NCI-H748 (cell line): Measurements from ENCODE around the gene ALOX12B.
A peak's percentile ranks its signal among the peaks of the same experiment; 100 is the strongest.
"Not testable (repeated sequence)": the region's sequence is repeated elsewhere in the genome, so short reads cannot be mapped to it uniquely, and the experiment has no call there.

ENCODE experiments used
- DNase-seq: peaks from one replicate; lab custom pipeline; 2025; ENCODE audit not compliant: unreplicated experiment; lab: John Stamatoyannopoulos, UW

Gene ALOX12B

GRCh38 chr17:8119581-8120519, 32.3 kb upstream of the ALOX12B start:
- peak; percentile 96 for DNase-seq

GRCh38 chr17:8118769-8119580, 31.5 kb upstream of the ALOX12B start:
- peak; percentile 96 for DNase-seq

GRCh38 chr17:8117980-8118768, 30.7 kb upstream of the ALOX12B start, which contains the start of gene ALOXE3:
TSS of gene ALOXE3 (minus strand) at chr17:8118514. CDS start at chr17:8117990, 524 bp downstream.
- DNase-seq: peak; percentile 73

- peak; percentile 73 for DNase-seq
These were observed 30.0 kb upstream of the ALOX12B start for GRCh38 chr17:8117367-8117979.

- DNase-seq: no peak
These were observed 29.3 kb upstream of the ALOX12B start for GRCh38 chr17:8116776-8117175.

- no peak for DNase-seq
These were observed 23.4 kb upstream of the ALOX12B start for GRCh38 chr17:8110907-8111306.

- no peak for DNase-seq
These were observed 22.9 kb upstream of the ALOX12B start for GRCh38 chr17:8110456-8110804.

GRCh38 chr17:8109661-8110455, 22.3 kb upstream of the ALOX12B start:
- DNase-seq: peak; percentile 89

- DNase-seq: no peak
These were observed 21.6 kb upstream of the ALOX12B start for GRCh38 chr17:8108972-8109660.

GRCh38 chr17:8106980-8107379, 19.5 kb upstream of the ALOX12B start:
- DNase-seq: not testable (repeated sequence)

GRCh38 chr17:8105957-8106398, 18.5 kb upstream of the ALOX12B start:
- no peak for DNase-seq

GRCh38 chr17:8104911-8105310, 17.4 kb upstream of the ALOX12B start:
- DNase-seq: no peak

GRCh38 chr17:8103549-8103948, 16.0 kb upstream of the ALOX12B start:
- DNase-seq: no peak

GRCh38 chr17:8101721-8102120, 14.2 kb upstream of the ALOX12B start:
- no peak for DNase-seq

- no peak for DNase-seq
These were observed 13.2 kb upstream of the ALOX12B start for GRCh38 chr17:8100763-8101162.

GRCh38 chr17:8100111-8100510, 12.6 kb upstream of the ALOX12B start:
- no peak for DNase-seq

GRCh38 chr17:8096541-8096940, 9.0 kb upstream of the ALOX12B start:
- DNase-seq: no peak

GRCh38 chr17:8095361-8095760, 7.8 kb upstream of the ALOX12B start:
- DNase-seq: no peak

- DNase-seq: no peak
These were observed 3.6 kb upstream of the ALOX12B start for GRCh38 chr17:8091033-8091687.
